ENCODE measurements around the gene ZNF138.

The ZNF138 gene

DNA sequence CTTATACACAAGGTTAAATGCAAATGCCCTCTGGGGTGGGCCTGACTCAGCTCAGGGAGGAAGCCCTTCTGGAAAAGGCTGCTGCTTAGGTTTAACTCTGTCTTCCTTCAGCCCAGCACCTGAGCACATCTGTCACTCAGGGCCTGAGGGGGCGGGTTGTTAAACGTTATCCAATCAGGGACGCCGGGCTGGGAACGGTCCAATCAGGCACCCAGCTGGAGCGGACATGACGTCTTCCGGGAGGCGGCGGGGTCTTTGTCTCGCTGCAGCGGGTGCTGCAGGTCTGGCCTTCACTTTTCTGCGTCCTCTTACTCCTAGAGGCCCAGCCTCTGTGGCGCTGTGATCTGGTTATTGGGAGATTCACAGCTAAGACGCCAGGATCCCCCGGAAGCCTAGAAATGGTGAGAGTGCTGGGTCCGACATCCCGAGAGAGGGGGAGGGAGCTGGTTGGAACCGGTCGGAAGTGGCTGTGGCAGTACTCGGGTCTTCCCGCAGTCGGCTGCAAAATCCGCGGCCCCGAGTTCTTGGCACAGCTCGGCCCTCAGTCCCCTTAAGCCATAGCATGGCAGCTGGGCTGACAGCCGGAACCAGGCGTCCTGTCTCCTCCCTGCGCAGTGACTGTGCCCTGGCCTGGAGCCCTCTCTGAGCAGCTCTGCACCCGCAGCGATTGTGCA lies at the start of gene ZNF138 (continued):
- peak; percentile 59; the same call in 1 of the 2 replicates for TF ChIP-seq ATF2 (tag by site-specific recombination; IDR thresholded peaks at IDR 0.05; ENCODE audit: low read depth)
- no peak for TF ChIP-seq ZNF513 (tag by site-specific recombination; IDR thresholded peaks at IDR 0.05)
- TF ChIP-seq ZNF449 (tag by site-specific recombination; IDR thresholded peaks at IDR 0.05) = no peak
- TF ChIP-seq ZNF112 (tag by site-specific recombination; IDR thresholded peaks at IDR 0.05) = no peak
- TF ChIP-seq ZBTB20 (tag by site-specific recombination; IDR thresholded peaks at IDR 0.05) = peak; percentile 29; the same call in 1 of the 2 replicates
- no peak for TF ChIP-seq KLF1 (tag by site-specific recombination; IDR thresholded peaks at IDR 0.05)
- no peak for TF ChIP-seq ZIC2 (tag by site-specific recombination; IDR thresholded peaks at IDR 0.05)
- TF ChIP-seq, protein P1, sequence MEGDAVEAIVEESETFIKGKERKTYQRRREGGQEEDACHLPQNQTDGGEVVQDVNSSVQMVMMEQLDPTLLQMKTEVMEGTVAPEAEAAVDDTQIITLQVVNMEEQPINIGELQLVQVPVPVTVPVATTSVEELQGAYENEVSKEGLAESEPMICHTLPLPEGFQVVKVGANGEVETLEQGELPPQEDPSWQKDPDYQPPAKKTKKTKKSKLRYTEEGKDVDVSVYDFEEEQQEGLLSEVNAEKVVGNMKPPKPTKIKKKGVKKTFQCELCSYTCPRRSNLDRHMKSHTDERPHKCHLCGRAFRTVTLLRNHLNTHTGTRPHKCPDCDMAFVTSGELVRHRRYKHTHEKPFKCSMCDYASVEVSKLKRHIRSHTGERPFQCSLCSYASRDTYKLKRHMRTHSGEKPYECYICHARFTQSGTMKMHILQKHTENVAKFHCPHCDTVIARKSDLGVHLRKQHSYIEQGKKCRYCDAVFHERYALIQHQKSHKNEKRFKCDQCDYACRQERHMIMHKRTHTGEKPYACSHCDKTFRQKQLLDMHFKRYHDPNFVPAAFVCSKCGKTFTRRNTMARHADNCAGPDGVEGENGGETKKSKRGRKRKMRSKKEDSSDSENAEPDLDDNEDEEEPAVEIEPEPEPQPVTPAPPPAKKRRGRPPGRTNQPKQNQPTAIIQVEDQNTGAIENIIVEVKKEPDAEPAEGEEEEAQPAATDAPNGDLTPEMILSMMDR (tag by site-specific recombination; IDR thresholded peaks at IDR 0.05) = peak; percentile 63; the same call in 1 of the 2 replicates
- TF ChIP-seq ZNF214 (tag by site-specific recombination; IDR thresholded peaks at IDR 0.05; ENCODE audit: borderline replicate concordance) = no peak
- no peak for TF ChIP-seq ZNF138 (tag by site-specific recombination; IDR thresholded peaks at IDR 0.05; ENCODE audit: borderline replicate concordance)
- no peak for TF ChIP-seq ZNF701 (tag by site-specific recombination; IDR thresholded peaks at IDR 0.05)
- TF ChIP-seq ZNF335 (tag by site-specific recombination; conservative IDR thresholded peaks at IDR 0.05) = peak; percentile 74
- TF ChIP-seq GLIS2 (tag by site-specific recombination; IDR thresholded peaks at IDR 0.05) = no peak
- no peak for TF ChIP-seq ZNF558 (tag by site-specific recombination; IDR thresholded peaks at IDR 0.05)
- peak; percentile 44; the same call in 1 of the 2 replicates for TF ChIP-seq ZNF501 (tag by site-specific recombination; IDR thresholded peaks at IDR 0.05)
- TF ChIP-seq, protein P2, sequence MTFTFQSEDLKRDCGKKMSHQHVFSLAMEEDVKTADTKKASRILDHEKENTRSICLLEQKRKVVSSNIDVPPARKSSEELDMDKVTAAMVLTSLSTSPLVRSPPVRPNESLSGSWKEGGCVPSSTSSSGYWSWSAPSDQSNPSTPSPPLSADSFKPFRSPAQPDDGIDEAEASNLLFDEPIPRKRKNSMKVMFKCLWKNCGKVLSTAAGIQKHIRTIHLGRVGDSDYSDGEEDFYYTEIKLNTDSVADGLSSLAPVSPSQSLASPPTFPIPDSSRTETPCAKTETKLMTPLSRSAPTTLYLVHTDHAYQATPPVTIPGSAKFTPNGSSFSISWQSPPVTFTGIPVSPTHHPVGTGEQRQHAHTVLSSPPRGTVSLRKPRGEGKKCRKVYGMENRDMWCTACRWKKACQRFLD (tag by site-specific recombination; IDR thresholded peaks at IDR 0.05) = no peak
- peak; percentile 58 for TF ChIP-seq ZBTB11 (tag by site-specific recombination; conservative IDR thresholded peaks at IDR 0.05; ENCODE audit: low read depth)
- TF ChIP-seq BCL11A (tag by site-specific recombination; IDR thresholded peaks at IDR 0.05; ENCODE audit: low read depth) = no peak
- TF ChIP-seq ZNF560 (tag by site-specific recombination; IDR thresholded peaks at IDR 0.05; ENCODE audit: borderline replicate concordance) = no peak
- TF ChIP-seq ZNF433 (tag by site-specific recombination; IDR thresholded peaks at IDR 0.05; ENCODE audit: low read depth) = no peak
- TF ChIP-seq BCL6B (tag by site-specific recombination; IDR thresholded peaks at IDR 0.05) = no peak
- peak; percentile 92 for TF ChIP-seq ZNF341 (tag by site-specific recombination; IDR thresholded peaks at IDR 0.05; ENCODE audit: low read depth)
- TF ChIP-seq SP7 (tag by site-specific recombination; IDR thresholded peaks at IDR 0.05) = peak; percentile 43; the same call in 1 of the 2 replicates
- TF ChIP-seq GLI2 (tag by site-specific recombination; IDR thresholded peaks at IDR 0.05; ENCODE audit: borderline replicate concordance, low read depth) = no peak
- TF ChIP-seq ZNF416 (tag by site-specific recombination; IDR thresholded peaks at IDR 0.05) = no peak
- no peak for TF ChIP-seq ZSCAN16 (tag by site-specific recombination; IDR thresholded peaks at IDR 0.05)
- peak; percentile 47; the same call in 1 of the 2 replicates for TF ChIP-seq ZNF629 (tag by site-specific recombination; IDR thresholded peaks at IDR 0.05)
- TF ChIP-seq ZNF16 (tag by site-specific recombination; IDR thresholded peaks at IDR 0.05; ENCODE audit: low read depth) = no peak

Measured in HEK293 (cell line).